CD14-positive monocyte (primary cell): ENCODE results near the gene FNDC5. TPM values are rescaled to one million over a fixed set of nuclear protein-coding genes. Genes with fewer than 3 reads are reported as not detected.

ENCODE experiments used
- DNase-seq, 3 donors: peaks; one replicate each; pipeline ENCODE4 v3.0.0-alpha.2; 2011 to 2022
- H2AFZ ChIP-seq: 2 replicates; pipeline ENCODE4 v1.6.0; 2012; ENCODE audit warnings: mild to moderate bottlenecking, low read depth, low read length, inconsistent platforms; ENCODE audit not compliant: insufficient read depth, poor library complexity, severe bottlenecking
- H3K27ac ChIP-seq, 2 donors: 1 replicate in 1 of 2; 2 replicates in 1 of 2; pipeline ENCODE4 v1.5.1; 2012 to 2013; ENCODE audit warnings: low read length in 2 of 2, control low read depth in 1 of 2, inconsistent platforms in 1 of 2, low read depth in 1 of 2, mild to moderate bottlenecking in 1 of 2
- H3K27me3 ChIP-seq, 2 donors: one replicate each; pipeline versions ENCODE4 v1.6.0 to v1.6.1; 2011 to 2013; ENCODE audit warnings: low read length in 2 of 2; ENCODE audit not compliant: control insufficient read depth in 2 of 2, insufficient read depth in 2 of 2
- H3K36me3 ChIP-seq, 2 donors: replicated peaks in 1 of 2; 1 replicate in 1 of 2; 2 replicates in 1 of 2; pipeline versions ENCODE4 v1.5.1 to v1.6.1; 2012 to 2013; ENCODE audit warnings: low read length in 2 of 2, control low read depth in 1 of 2, inconsistent platforms in 1 of 2, mild to moderate bottlenecking in 1 of 2; ENCODE audit not compliant: insufficient read depth in 2 of 2, control insufficient read depth in 1 of 2
- H3K4me1 ChIP-seq, 2 donors: 1 replicate in 1 of 2; 2 replicates in 1 of 2; pipeline versions ENCODE4 v1.5.1 to v1.6.1; 2012 to 2013; ENCODE audit warnings: low read length in 2 of 2, control low read depth in 1 of 2, inconsistent platforms in 1 of 2, mild to moderate bottlenecking in 1 of 2, moderate library complexity in 1 of 2; ENCODE audit not compliant: insufficient read depth in 2 of 2, control insufficient read depth in 1 of 2
- H3K4me2 ChIP-seq: replicated peaks from 2 replicates; pipeline ENCODE3; 2012; ENCODE audit warnings: low read length, moderate library complexity, mild to moderate bottlenecking; ENCODE audit not compliant: poor library complexity, severe bottlenecking; ENCODE audit errors: extremely low read depth
- H3K4me3 ChIP-seq, 3 experiments: fragments of 200-600 bp in 1 of 3; sonication (generic) in 1 of 3; replicated peaks in 1 of 3; 1 replicate in 2 of 3; 2 replicates in 1 of 3; pipeline ENCODE4 v1.5.1; 2011 to 2013; ENCODE audit warnings: low read length in 3 of 3, mild to moderate bottlenecking in 3 of 3, control low read depth in 2 of 3, low read depth in 2 of 3, inconsistent platforms in 1 of 3, moderate library complexity in 1 of 3
- H3K79me2 ChIP-seq: 2 replicates; pipeline ENCODE4 v1.6.0; 2012; ENCODE audit warnings: mild to moderate bottlenecking, control low read depth, inconsistent platforms, low read length, moderate library complexity; ENCODE audit not compliant: insufficient read depth
- H3K9ac ChIP-seq: 2 replicates; pipeline ENCODE4 v1.6.0; 2017; ENCODE audit warnings: low read length, mild to moderate bottlenecking; ENCODE audit not compliant: insufficient read depth, poor library complexity, severe bottlenecking
- H3K9me3 ChIP-seq, 2 donors: replicated peaks in 1 of 2; 1 replicate in 1 of 2; 2 replicates in 1 of 2; pipeline versions ENCODE4 v1.5.1 to v1.6.1; 2012 to 2013; ENCODE audit warnings: low read length in 2 of 2, control low read depth in 1 of 2; ENCODE audit not compliant: control insufficient read depth in 1 of 2, insufficient read depth in 1 of 2
- H4K20me1 ChIP-seq: 2 replicates; pipeline ENCODE4 v1.6.0; 2012; ENCODE audit warnings: mild to moderate bottlenecking, low read length, control low read depth, moderate library complexity; ENCODE audit not compliant: insufficient read depth
- H3K27ac Mint-ChIP-seq, 7 donors: one replicate each; pipeline ENCODE4 v1.8.0; 2020; ENCODE audit warnings: mild to moderate bottlenecking in 7 of 7, mixed read lengths in 7 of 7, moderate library complexity in 6 of 7, inconsistent platforms in 2 of 7
- H3K27me3 Mint-ChIP-seq, 3 donors: one replicate each; pipeline ENCODE4 v1.8.0; 2021 to 2022; ENCODE audit warnings: low read depth in 3 of 3, mild to moderate bottlenecking in 3 of 3, mixed read lengths in 3 of 3, moderate library complexity in 3 of 3, inconsistent platforms in 1 of 3
- H3K36me3 Mint-ChIP-seq, 2 donors: one replicate each; pipeline ENCODE4 v1.8.0; 2020; ENCODE audit warnings: mixed read lengths in 2 of 2, inconsistent platforms in 1 of 2, mild to moderate bottlenecking in 1 of 2
- H3K4me1 Mint-ChIP-seq: one replicate; pipeline ENCODE4 v1.8.0; 2020; ENCODE audit warnings: mild to moderate bottlenecking, mixed read lengths
- H3K4me3 Mint-ChIP-seq, 2 donors: one replicate each; pipeline ENCODE4 v1.8.0; 2020; ENCODE audit warnings: mild to moderate bottlenecking in 2 of 2, mixed read lengths in 2 of 2, moderate library complexity in 1 of 2
- H3K9me3 Mint-ChIP-seq, 7 donors: one replicate each; pipeline ENCODE4 v1.8.0; 2020 to 2022; ENCODE audit warnings: mixed read lengths in 7 of 7, mild to moderate bottlenecking in 6 of 7, moderate library complexity in 6 of 7, inconsistent platforms in 2 of 7
- WGBS: methylation state at CpG from one replicate; pipeline ENCODE4 v1.1.5; 2013; ENCODE audit warnings: missing lambda C conversion rate; ENCODE audit not compliant: insufficient coverage; 5-methylcytosine and 5-hydroxymethylcytosine counted together
- intact Hi-C, 2 donors: fragments of 100-400 bp; cut with micrococcal nuclease; formaldehyde crosslinking; loops; one replicate each; pipeline versions ENCODE4 v1.15.0 to v1.15.1; 2023
- polyA plus RNA-seq, 3 donors: library from polyadenylated mRNA; depleted of rRNA in 1 of 3; unstranded in 2 of 3; stranded (reverse) in 1 of 3; fragments of 300-500 nt in 2 of 3; fragments of >200 nt in 1 of 3; fragmentation: Illumina TruSeq in 2 of 3; gene quantifications; 1 replicate in 2 of 3; 2 replicates in 1 of 3; pipeline ENCODE4 v1.2.3, GENCODE V29; 2012 to 2021
- TF ChIP-seq, protein P1 (sequence below): fragments of 200-600 bp; IDR thresholded peaks from one replicate; pipeline ENCODE4 v1.8.0; 2022; ENCODE audit warnings: antibody characterized with exemption, mild to moderate bottlenecking

The FNDC5 gene
- polyA plus RNA-seq, 3 donors, result not detected

DNA sequence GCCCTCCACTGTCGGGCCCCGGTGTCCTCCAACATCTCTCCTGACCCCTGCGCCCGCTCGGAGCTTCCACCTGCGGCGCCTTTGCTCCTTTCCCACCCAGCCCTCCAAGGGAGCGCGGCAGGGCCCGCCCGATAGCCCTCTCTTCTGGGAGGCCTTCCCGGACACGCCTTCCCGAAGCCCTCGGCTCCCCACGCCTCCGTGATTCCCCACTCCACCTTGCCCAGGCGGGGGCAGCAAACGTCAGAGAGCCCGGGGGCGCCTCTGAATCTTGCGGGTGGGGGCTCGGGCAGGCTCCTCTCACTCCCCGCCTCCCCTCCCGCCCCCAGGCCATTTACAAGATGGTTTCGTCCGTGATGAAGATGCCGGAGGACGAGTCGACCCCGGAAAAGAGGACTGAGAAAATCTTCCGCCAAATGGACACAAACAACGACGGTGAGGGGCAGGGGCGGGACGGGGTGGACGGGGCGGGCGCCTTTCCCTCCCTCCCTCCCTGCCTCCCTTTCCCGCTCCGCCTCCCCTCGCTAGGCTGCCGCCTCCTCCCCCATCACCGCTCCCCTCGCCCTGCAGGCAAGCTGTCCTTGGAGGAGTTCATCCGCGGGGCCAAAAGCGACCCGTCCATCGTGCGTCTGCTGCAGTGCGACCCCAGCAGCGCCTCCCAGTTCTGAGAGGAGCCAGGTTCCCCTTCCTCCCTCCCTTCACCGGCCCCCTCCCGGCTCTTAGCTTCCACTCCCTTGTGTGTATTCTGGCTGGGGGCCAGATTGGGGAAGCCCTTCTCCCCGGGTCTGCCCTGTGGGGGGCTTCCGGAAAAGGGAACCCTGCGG lies 22.7 kb upstream of the FNDC5 start:
- Mint-ChIP-seq H3K36me3 (peaks cover 0 to 7% of the 10 kb centered on the region in 2 donors), H3K4me1 (peaks cover 14% of the 10 kb centered on the region), H3K27me3 (peaks cover 67 to 92% (median 67%) of the 10 kb centered on the region in 3 donors), H3K4me3 (peak overlapping the region; percentile 50 to 84), H3K27ac (no peak overlapping the region), H3K9me3 (peaks cover 4 to 13% (median 10%) of the 10 kb centered on the region in 7 donors)
- Histone ChIP-seq H4K20me1 (no peaks in the 10 kb centered on the region), H3K4me2 (peak overlapping the region; percentile 56), H3K27me3 (peaks cover 27 to 64% of the 10 kb centered on the region in 2 donors), H3K4me3 (peak overlapping the region in 1 of 3 experiments; percentile 43), H2AFZ (peak overlapping the region; percentile 62), H3K36me3 (no peaks in the 10 kb centered on the region), H3K9ac (peak overlapping the region; percentile 15), H3K9me3 (peaks cover 4 to 9% of the 10 kb centered on the region in 2 donors), H3K79me2 (no peaks in the 10 kb centered on the region), H3K4me1 (peaks cover 4 to 10% of the 10 kb centered on the region in 2 donors), H3K27ac (no peak overlapping the region)
- TF ChIP-seq, protein P1, sequence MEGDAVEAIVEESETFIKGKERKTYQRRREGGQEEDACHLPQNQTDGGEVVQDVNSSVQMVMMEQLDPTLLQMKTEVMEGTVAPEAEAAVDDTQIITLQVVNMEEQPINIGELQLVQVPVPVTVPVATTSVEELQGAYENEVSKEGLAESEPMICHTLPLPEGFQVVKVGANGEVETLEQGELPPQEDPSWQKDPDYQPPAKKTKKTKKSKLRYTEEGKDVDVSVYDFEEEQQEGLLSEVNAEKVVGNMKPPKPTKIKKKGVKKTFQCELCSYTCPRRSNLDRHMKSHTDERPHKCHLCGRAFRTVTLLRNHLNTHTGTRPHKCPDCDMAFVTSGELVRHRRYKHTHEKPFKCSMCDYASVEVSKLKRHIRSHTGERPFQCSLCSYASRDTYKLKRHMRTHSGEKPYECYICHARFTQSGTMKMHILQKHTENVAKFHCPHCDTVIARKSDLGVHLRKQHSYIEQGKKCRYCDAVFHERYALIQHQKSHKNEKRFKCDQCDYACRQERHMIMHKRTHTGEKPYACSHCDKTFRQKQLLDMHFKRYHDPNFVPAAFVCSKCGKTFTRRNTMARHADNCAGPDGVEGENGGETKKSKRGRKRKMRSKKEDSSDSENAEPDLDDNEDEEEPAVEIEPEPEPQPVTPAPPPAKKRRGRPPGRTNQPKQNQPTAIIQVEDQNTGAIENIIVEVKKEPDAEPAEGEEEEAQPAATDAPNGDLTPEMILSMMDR, result peak; percentile 52
- intact Hi-C loops, result no loop called here
- DNase-seq, result no peak
- WGBS, result 3% methylated on average over 35 of the region's 58 CpGs

DNA sequence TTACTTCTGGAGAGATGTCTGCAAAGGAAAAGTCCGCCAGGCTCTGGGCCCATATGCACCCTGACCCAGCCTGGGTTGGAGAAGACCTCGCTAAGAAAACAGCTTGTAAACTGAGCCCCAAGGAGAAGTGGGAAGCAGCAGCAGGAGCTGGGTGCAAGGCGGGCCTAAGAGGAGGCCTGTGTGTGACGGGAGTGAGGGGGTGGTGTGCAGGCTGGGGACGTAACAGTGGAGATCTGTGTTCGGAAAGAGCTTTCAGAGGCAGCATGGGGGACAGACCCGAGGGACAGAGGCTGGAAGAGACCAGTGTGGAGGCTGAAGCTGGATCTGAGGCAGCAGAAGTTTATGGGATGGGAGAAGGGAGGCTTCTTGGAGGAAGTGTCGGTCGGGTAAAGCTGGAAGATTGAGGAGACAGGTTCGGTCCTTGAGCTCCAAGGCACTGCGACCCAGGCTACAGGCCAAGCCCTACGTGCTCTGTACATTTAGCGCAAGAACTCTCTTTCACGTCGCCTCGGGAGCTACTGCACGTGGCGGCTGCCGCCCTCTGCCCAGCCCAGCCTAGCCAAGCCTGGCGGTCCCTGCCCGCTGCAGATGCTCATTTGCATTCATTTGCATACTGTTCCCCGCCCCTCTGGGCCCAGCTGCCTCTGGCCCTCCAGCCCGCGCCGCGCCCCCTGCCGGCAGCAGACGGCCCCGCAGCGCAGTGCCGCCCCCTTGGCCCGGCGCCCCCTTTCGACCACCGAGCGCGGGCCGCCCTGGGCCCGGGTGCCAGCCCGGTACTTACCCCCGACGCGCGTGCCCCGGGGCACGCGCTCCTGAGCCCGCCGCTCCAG lies 21.9 kb upstream of the FNDC5 start:
- H3K79me2 ChIP-seq, result no peaks in the 10 kb centered on the region
- H3K36me3 ChIP-seq, result no peaks in the 10 kb centered on the region
- peak in 1 of 3 donors; percentile 30 for DNase-seq
- H3K4me3 ChIP-seq, result peak overlapping the region in 1 of 3 experiments; percentile 43
- H3K9me3 Mint-ChIP-seq, result peaks cover 4 to 17% (median 10%) of the 10 kb centered on the region in 7 donors
- no peaks in the 10 kb centered on the region for H4K20me1 ChIP-seq
- H2AFZ ChIP-seq, result peak overlapping the region; percentile 62
- H3K4me3 Mint-ChIP-seq, result peak overlapping the region in 1 of 2 donors; percentile 84
- H3K9me3 ChIP-seq, result peaks cover 4 to 9% of the 10 kb centered on the region in 2 donors
- H3K36me3 Mint-ChIP-seq, result peaks cover 0 to 7% of the 10 kb centered on the region in 2 donors
- H3K27me3 Mint-ChIP-seq, result peaks cover 70 to 88% (median 74%) of the 10 kb centered on the region in 3 donors
- no peak overlapping the region for H3K27ac ChIP-seq
- peaks cover 4 to 10% of the 10 kb centered on the region in 2 donors for H3K4me1 ChIP-seq
- no peak overlapping the region for H3K9ac ChIP-seq
- H3K27ac Mint-ChIP-seq, result no peak overlapping the region
- H3K4me1 Mint-ChIP-seq, result peaks cover 14% of the 10 kb centered on the region
- WGBS, result 19% methylated on average over 47 of the region's 49 CpGs
- intact Hi-C loops, result no loop called here
- TF ChIP-seq, protein P1, result peak; percentile 77
- peaks cover 27 to 72% of the 10 kb centered on the region in 2 donors for H3K27me3 ChIP-seq
- peak overlapping the region; percentile 56 for H3K4me2 ChIP-seq
